GM12865 (cell line): ENCODE measurements around the gene TMEM208.

Experiments used
- DNase-seq: peaks from one replicate; pipeline ENCODE4 v3.0.0; 2010; ENCODE audit warnings: low read depth
- H3K4me3 ChIP-seq: 2 replicates; pipeline ENCODE4 v1.5.1; 2011; ENCODE audit warnings: mild to moderate bottlenecking, low read depth, low read length, control low read depth
- CTCF ChIP-seq: IDR thresholded peaks from 2 replicates; pipeline ENCODE4 v1.5.1; 2011; ENCODE audit warnings: low read length, control low read depth, low read depth, inconsistent platforms; ENCODE audit not compliant: insufficient read depth; ENCODE audit errors: missing control alignments

TMEM208 gene

GRCh38 chr16:67270931-67271338 is 44.0 kb downstream of the TMEM208 start:
- H3K4me3 ChIP-seq, result no peak overlapping the region
- TF ChIP-seq CTCF, result no peak
- DNase-seq, result no peak

- TF ChIP-seq CTCF, result no peak
- no peak for DNase-seq
- no peak overlapping the region for H3K4me3 ChIP-seq
Observed at GRCh38 chr16:67271446-67271845, 44.5 kb downstream of the TMEM208 start.

GRCh38 chr16:67275321-67275720 is 48.4 kb downstream of the TMEM208 start:
- H3K4me3 ChIP-seq, result no peak overlapping the region
- no peak for DNase-seq
- TF ChIP-seq CTCF, result no peak

- H3K4me3 ChIP-seq, result no peak overlapping the region
- no peak for TF ChIP-seq CTCF
- DNase-seq, result no peak
Observed at GRCh38 chr16:67277294-67277998, 50.5 kb downstream of the TMEM208 start.

- no peak for DNase-seq
- H3K4me3 ChIP-seq, result peak overlapping the region; percentile 61
- no peak for TF ChIP-seq CTCF
Observed at GRCh38 chr16:67277999-67278772, 51.3 kb downstream of the TMEM208 start.
